Uterus (tissue), 2 donors: ENCODE results near the gene PICALM.

ENCODE experiments used
- CTCF ChIP-seq, 4 experiments: fragments of 200-600 bp in 2 of 4; fragments of 450-650 bp in 2 of 4; sonication (generic) in 2 of 4; IDR thresholded peaks; one replicate each; pipeline ENCODE4 v1.5.1; 2016 to 2019; ENCODE audit warnings: antibody characterized with exemption in 4 of 4, mild to moderate bottlenecking in 2 of 4, moderate library complexity in 1 of 4
- POLR2A ChIP-seq, 2 donors: fragments of 450-650 bp; IDR thresholded peaks; one replicate each; pipeline ENCODE4 v1.6.1; 2016; ENCODE audit warnings: antibody characterized with exemption in 2 of 2, mild to moderate bottlenecking in 1 of 2, moderate library complexity in 1 of 2

- TF ChIP-seq CTCF (IDR thresholded peaks at IDR 0.05) (no peak), POLR2A (IDR thresholded peaks at IDR 0.05) (no peak)
These were observed 8.3 kb downstream of the PICALM start for GRCh38 chr11:86060544-86060943.
